Testis (tissue), 3 donors: ENCODE measurements around the gene EEFSEC. TPM values are rescaled to one million over a fixed set of nuclear protein-coding genes. Genes with fewer than 3 reads are reported as not detected.

Experiments
- DNase-seq: peaks from one replicate; pipeline ENCODE4 v3.0.0-alpha.2; 2019
- H3K27ac ChIP-seq, 2 donors: fragments of 200-600 bp; sonication (generic); one replicate each; pipeline ENCODE4 v1.5.1; 2019
- H3K27me3 ChIP-seq: fragments of 200-600 bp; sonication (generic); one replicate; pipeline ENCODE4 v1.5.1; 2019
- H3K36me3 ChIP-seq: fragments of 200-600 bp; sonication (generic); one replicate; pipeline ENCODE4 v1.5.1; 2017; ENCODE audit warnings: low read depth; ENCODE audit errors: missing control alignments
- H3K4me1 ChIP-seq: fragments of 200-600 bp; sonication (generic); one replicate; pipeline ENCODE4 v1.5.1; 2019
- H3K4me3 ChIP-seq, 2 donors: fragments of 200-600 bp; sonication (generic); one replicate each; pipeline ENCODE4 v1.5.1; 2017 to 2019
- H3K9me3 ChIP-seq: fragments of 200-600 bp; sonication (generic); one replicate; pipeline ENCODE4 v1.5.1; 2017
- POLR2A ChIP-seq: fragments of 450-650 bp; IDR thresholded peaks from one replicate; pipeline ENCODE4 v1.6.1; 2017; ENCODE audit warnings: antibody characterized with exemption, mild to moderate bottlenecking, moderate library complexity
- WGBS, 2 donors: methylation state at CpG; one replicate each; pipeline ENCODE4 v1.1.5; 2018; 5-methylcytosine and 5-hydroxymethylcytosine counted together
- intact Hi-C: fragments of 100-400 bp; cut with DNase I; formaldehyde crosslinking; loops from one replicate; pipeline ENCODE4 v1.15.1; 2023; ENCODE audit warnings: low total_unique reads
- polyA plus RNA-seq: library from polyadenylated mRNA; stranded (reverse); fragments of 350-450 nt; fragmentation: Illumina TruSeq; extraction: RNeasy Lipid Tissue Mini Kit (QIAGEN cat#74804); gene quantifications from one replicate; pipeline ENCODE4 v1.2.3, GENCODE V29; 2014; ENCODE audit warnings: low read depth, low replicate concordance; ENCODE audit not compliant: insufficient read depth
- total RNA-seq, 2 donors: library from RNA; depleted of rRNA; stranded (reverse); fragments of >200 nt; gene quantifications; one replicate each; pipeline ENCODE4 v1.2.3, GENCODE V29; 2016
- TF ChIP-seq, protein P1 (sequence below), 3 experiments: fragments of 450-650 bp in 2 of 3; fragments of 200-600 bp in 1 of 3; sonication (generic) in 1 of 3; IDR thresholded peaks; one replicate each; pipeline ENCODE4 v1.5.1; 2016 to 2019; ENCODE audit warnings: antibody characterized with exemption in 3 of 3, mild to moderate bottlenecking in 2 of 3, moderate library complexity in 1 of 3

EEFSEC gene
- total and polyA plus RNA-seq, 3 donors from 2014 or later, result 35.4 to 40.3 (median 35.4) TPM

GRCh38 chr3:128395500-128396162, 242.3 kb downstream of the EEFSEC start:
- intact Hi-C loops, result no loop called here
- Histone ChIP-seq H3K9me3 (no peaks in the 10 kb centered on the region), H3K27ac (no peak overlapping the region), H3K4me1 (peaks cover 5% of the 10 kb centered on the region), H3K27me3 (no peaks in the 10 kb centered on the region), H3K4me3 (no peak overlapping the region), H3K36me3 (no peaks in the 10 kb centered on the region)
- peak; percentile 85 for DNase-seq
- WGBS, 2 donors, result 55 to 73% methylated on average over 8 to 9 of the region's 9 CpGs
- TF ChIP-seq, protein P1, sequence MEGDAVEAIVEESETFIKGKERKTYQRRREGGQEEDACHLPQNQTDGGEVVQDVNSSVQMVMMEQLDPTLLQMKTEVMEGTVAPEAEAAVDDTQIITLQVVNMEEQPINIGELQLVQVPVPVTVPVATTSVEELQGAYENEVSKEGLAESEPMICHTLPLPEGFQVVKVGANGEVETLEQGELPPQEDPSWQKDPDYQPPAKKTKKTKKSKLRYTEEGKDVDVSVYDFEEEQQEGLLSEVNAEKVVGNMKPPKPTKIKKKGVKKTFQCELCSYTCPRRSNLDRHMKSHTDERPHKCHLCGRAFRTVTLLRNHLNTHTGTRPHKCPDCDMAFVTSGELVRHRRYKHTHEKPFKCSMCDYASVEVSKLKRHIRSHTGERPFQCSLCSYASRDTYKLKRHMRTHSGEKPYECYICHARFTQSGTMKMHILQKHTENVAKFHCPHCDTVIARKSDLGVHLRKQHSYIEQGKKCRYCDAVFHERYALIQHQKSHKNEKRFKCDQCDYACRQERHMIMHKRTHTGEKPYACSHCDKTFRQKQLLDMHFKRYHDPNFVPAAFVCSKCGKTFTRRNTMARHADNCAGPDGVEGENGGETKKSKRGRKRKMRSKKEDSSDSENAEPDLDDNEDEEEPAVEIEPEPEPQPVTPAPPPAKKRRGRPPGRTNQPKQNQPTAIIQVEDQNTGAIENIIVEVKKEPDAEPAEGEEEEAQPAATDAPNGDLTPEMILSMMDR (IDR thresholded peaks at IDR 0.05), result no peak
- TF ChIP-seq POLR2A, result no peak

DNA sequence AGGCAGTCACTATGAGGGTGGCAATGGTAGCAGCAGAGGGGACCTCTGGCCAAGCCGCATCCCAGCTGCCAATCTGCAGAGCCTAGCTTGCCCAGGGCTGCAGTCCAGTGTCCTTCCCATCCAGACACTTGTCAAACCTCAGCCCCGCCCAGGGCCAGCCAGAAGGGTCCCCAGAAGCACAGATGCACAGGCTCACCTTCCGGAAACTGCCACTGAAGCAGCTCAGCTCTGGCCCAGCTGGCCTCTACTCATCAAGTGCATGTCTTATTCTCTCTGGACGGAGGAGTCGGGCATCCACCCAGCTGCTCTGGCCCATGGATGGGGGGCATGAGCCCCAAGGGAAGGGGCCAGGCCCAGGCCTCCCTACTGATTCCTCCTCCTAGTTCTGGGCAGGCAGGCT, 244.2 kb downstream of the EEFSEC start:
- no peak for DNase-seq
- intact Hi-C loops, result no loop called here
- Histone ChIP-seq H3K4me3 (no peak overlapping the region), H3K36me3 (no peaks in the 10 kb centered on the region), H3K27ac (no peak overlapping the region), H3K9me3 (no peaks in the 10 kb centered on the region), H3K4me1 (peaks cover 5% of the 10 kb centered on the region), H3K27me3 (no peaks in the 10 kb centered on the region)
- WGBS, 2 donors, result 93 to 100% methylated on average over 1 to 5 of the region's 5 CpGs
- TF ChIP-seq, protein P1 (IDR thresholded peaks at IDR 0.05), result no peak
- no peak for TF ChIP-seq POLR2A

DNA sequence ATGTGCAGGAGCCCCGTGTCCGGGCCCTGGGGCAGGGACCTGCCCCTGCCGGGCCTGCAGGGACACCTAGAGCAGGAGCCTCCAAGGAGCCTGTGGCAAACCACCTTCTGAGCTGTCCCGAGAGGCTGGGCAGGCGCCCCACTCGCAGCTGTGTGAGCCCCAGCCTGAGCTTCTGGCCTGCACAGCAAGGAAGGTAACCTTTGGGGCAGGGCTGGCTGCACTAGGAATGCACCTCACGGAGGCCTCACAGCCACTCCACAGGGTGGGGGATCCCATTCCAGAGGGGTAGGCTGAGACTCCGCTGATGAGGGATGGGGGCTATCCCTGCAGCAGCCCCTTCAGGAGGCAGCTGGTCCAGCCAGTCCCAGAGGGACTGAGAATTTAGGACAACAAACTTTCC, 245.3 kb downstream of the EEFSEC start:
- Histone ChIP-seq H3K4me3 (no peak overlapping the region), H3K36me3 (no peaks in the 10 kb centered on the region), H3K9me3 (no peaks in the 10 kb centered on the region), H3K4me1 (peaks cover 5% of the 10 kb centered on the region), H3K27ac (no peak overlapping the region), H3K27me3 (no peaks in the 10 kb centered on the region)
- TF ChIP-seq POLR2A, result no peak
- TF ChIP-seq, protein P1 (IDR thresholded peaks at IDR 0.05), result no peak
- intact Hi-C loops, result no loop called here
- DNase-seq, result no peak
- WGBS, 2 donors, result 68 to 88% methylated on average over 4 to 8 of the region's 8 CpGs

GRCh38 chr3:128399221-128399915, 246.1 kb downstream of the EEFSEC start:
- no peak for DNase-seq
- Histone ChIP-seq H3K27me3 (no peaks in the 10 kb centered on the region), H3K4me1 (peaks cover 5% of the 10 kb centered on the region), H3K4me3 (no peak overlapping the region), H3K9me3 (no peaks in the 10 kb centered on the region), H3K27ac (no peak overlapping the region), H3K36me3 (no peaks in the 10 kb centered on the region)
- intact Hi-C loops, result no loop called here
- 94 to 95% methylated on average over 19 to 24 of the region's 24 CpGs for WGBS, 2 donors
- TF ChIP-seq, protein P1 (IDR thresholded peaks at IDR 0.05), result no peak
- no peak for TF ChIP-seq POLR2A

DNA sequence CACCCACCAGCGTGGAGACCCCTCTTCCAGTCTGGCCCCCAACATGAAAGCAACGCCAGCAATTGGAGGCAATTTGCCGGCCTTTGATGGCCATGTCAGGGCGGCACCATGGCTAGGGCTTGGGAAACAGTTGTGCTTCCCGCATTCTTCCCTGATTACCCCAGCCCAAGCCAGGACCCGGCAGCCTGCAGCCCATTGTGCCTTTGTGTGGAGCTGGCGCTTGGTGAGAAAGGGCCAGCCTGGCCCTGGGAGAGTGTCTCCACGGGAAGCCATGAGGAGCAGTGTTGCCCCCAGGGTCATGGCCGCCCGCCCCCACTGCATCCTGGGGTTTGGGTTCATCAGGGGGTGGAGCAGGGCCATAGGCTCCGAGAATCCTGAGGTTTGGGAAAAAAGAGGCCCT, 247.4 kb downstream of the EEFSEC start:
- Histone ChIP-seq H3K4me1 (no peaks in the 10 kb centered on the region), H3K36me3 (no peaks in the 10 kb centered on the region), H3K4me3 (no peak overlapping the region), H3K9me3 (no peaks in the 10 kb centered on the region), H3K27ac (no peak overlapping the region), H3K27me3 (no peaks in the 10 kb centered on the region)
- no peak for DNase-seq
- intact Hi-C loops, result no loop called here
- TF ChIP-seq POLR2A, result no peak
- TF ChIP-seq, protein P1 (IDR thresholded peaks at IDR 0.05), result no peak
- 90 to 100% methylated on average over 3 to 11 of the region's 11 CpGs for WGBS, 2 donors
